RWPE1 (cell line): Measurements from ENCODE around the gene FANCM.

Experiments used
- CTCF ChIA-PET: fragments of 350-600 bp; sonication (Branson Sonifier 250); formaldehyde crosslinking; extraction: SDS; loops from one replicate; lab custom pipeline; 2021; lab: Yijun Ruan, JAX
- POLR2A ChIA-PET: fragments of 400-600 bp; formaldehyde crosslinking; extraction: SDS; loops from one replicate; lab custom pipeline; 2020; ENCODE audit warnings: antibody characterized with exemption; ENCODE audit not compliant: low non-redundant PET; lab: Yijun Ruan, JAX
- DNase-seq: peaks from one replicate; pipeline ENCODE4 v3.0.0; 2012; ENCODE audit warnings: low spot score
- H3K27ac ChIP-seq: fragments of 450-650 bp; 2 replicates; pipeline ENCODE4 v1.5.1; 2017
- CTCF ChIP-seq: fragments of 450-650 bp; conservative IDR thresholded peaks from 2 replicates; pipeline ENCODE4 v1.5.1; 2017; ENCODE audit warnings: low read depth, mild to moderate bottlenecking

The FANCM gene

GRCh38 chr14:45150386-45150890, 14.7 kb downstream of the FANCM start:
- CTCF ChIA-PET = no interaction called here
- POLR2A ChIA-PET = no interaction called here
- TF ChIP-seq CTCF = no peak
- H3K27ac ChIP-seq = no peak overlapping the region
- no peak for DNase-seq

GRCh38 chr14:45156067-45156466, 20.3 kb downstream of the FANCM start:
- no peak for DNase-seq
- POLR2A ChIA-PET = no interaction called here
- no peak overlapping the region for H3K27ac ChIP-seq
- CTCF ChIA-PET = no interaction called here
- no peak for TF ChIP-seq CTCF

- no peak for TF ChIP-seq CTCF
- DNase-seq = no peak
- H3K27ac ChIP-seq = no peak overlapping the region
- ChIA-PET CTCF (interaction anchor here (0.8 kb wide), 1 partner anchor 11 kb away, joined by 5 read pairs; no protein-coding TSS in a partner anchor), POLR2A (no interaction called here)
Measured at GRCh38 chr14:45169906-45170305, 34.2 kb downstream of the FANCM start.

- TF ChIP-seq CTCF = no peak
- ChIA-PET CTCF (interaction anchor here (1.4 kb wide), 1 partner anchor 20 kb away, joined by 4 read pairs; no protein-coding TSS in a partner anchor), POLR2A (no interaction called here)
- peak overlapping the region; percentile 95 for H3K27ac ChIP-seq
- peak; percentile 90 for DNase-seq
Measured at GRCh38 chr14:45177076-45177475, 41.3 kb downstream of the FANCM start.

- H3K27ac ChIP-seq = no peak overlapping the region
- CTCF ChIA-PET = no interaction called here
- DNase-seq = no peak
- TF ChIP-seq CTCF = no peak
- POLR2A ChIA-PET = no interaction called here
Measured at GRCh38 chr14:45181329-45181728, 45.6 kb downstream of the FANCM start.

- H3K27ac ChIP-seq = no peak overlapping the region
- no peak for DNase-seq
- TF ChIP-seq CTCF = no peak
- POLR2A ChIA-PET = no interaction called here
- CTCF ChIA-PET = no interaction called here
Measured at GRCh38 chr14:45181806-45182205, 46.1 kb downstream of the FANCM start.
